ENCODE measurements around the gene LUC7L3. TPM values are rescaled to one million over a fixed set of nuclear protein-coding genes. Genes with fewer than 3 reads are reported as not detected.

LUC7L3 gene
- total RNA-seq, 1 experiment from 2014 or later: 136 TPM

DNA sequence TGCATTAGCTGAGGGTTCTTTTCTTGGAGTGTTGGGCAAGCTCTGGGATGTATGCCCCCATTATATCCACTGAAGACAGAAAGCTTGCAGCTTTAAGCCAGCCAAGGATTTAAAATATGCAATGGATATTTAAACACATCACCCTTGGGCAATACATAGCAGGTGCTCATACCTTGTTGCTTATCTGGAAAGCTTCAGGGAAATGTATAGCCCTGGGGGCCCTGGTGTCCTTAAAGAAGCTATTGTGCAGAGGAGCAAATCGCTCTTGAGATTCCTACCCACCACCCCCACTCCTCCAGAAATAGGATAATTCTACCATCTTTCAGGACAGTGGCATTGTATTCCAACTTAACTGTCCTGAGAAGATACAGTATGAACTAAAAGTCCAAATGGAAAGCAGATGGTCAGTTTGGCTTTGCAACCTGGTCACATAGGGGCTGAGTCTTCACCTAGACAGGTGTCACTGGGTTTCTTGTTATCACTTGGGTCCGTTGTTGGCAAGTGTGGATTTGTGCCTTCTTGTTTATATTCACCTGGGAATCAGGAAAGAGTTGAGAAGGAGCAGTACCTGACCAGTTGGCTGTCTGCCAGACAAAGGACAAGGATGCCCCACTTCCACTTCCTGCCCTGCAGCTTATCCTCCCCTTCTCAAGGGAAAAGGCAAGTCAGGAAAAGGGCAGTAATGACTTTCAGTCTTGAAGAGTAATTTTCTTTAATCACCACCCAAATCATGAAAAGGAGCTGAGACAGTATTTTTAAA is 44.5 kb downstream of the LUC7L3 start:
- H3K4me3 ChIP-seq (ENCODE audit: low read depth in 2 of 2, low read length in 2 of 2): no peak overlapping the region
- ATAC-seq (no peak), DNase-seq (ENCODE audit: low read depth, low spot score) (no peak)
- intact Hi-C loops (cut with micrococcal nuclease; ENCODE audit: unreplicated experiment): no loop called here
- POLR2A ChIA-PET: no interaction called here
- no peaks in the 10 kb centered on the region for H3K36me3 ChIP-seq (ENCODE audit: control insufficient read depth, insufficient read depth, low read length)
- no peaks in the 10 kb centered on the region for H3K27me3 ChIP-seq (ENCODE audit: control insufficient read depth, insufficient read depth, low read length)
- no peaks in the 10 kb centered on the region for H3K4me1 ChIP-seq (ENCODE audit: control insufficient read depth, insufficient read depth, low read length)
- in situ Hi-C loops (cut with HindIII; ENCODE audit: low pct_unique_long_range_greater_than_20kb, low sequenced_read_pairs): no loop called here
- CTCF ChIA-PET: no interaction called here
- TF ChIP-seq, protein P1, sequence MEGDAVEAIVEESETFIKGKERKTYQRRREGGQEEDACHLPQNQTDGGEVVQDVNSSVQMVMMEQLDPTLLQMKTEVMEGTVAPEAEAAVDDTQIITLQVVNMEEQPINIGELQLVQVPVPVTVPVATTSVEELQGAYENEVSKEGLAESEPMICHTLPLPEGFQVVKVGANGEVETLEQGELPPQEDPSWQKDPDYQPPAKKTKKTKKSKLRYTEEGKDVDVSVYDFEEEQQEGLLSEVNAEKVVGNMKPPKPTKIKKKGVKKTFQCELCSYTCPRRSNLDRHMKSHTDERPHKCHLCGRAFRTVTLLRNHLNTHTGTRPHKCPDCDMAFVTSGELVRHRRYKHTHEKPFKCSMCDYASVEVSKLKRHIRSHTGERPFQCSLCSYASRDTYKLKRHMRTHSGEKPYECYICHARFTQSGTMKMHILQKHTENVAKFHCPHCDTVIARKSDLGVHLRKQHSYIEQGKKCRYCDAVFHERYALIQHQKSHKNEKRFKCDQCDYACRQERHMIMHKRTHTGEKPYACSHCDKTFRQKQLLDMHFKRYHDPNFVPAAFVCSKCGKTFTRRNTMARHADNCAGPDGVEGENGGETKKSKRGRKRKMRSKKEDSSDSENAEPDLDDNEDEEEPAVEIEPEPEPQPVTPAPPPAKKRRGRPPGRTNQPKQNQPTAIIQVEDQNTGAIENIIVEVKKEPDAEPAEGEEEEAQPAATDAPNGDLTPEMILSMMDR (IDR thresholded peaks at IDR 0.05): no peak
- TF ChIP-seq SIN3A (IDR thresholded peaks at IDR 0.05; ENCODE audit: borderline replicate concordance, insufficient read depth, low read depth, low read length): no peak
- TF ChIP-seq POLR2AphosphoS5 (IDR thresholded peaks at IDR 0.05; ENCODE audit: low read depth, low read length): no peak
- TF ChIP-seq TCF7L2 (IDR thresholded peaks at IDR 0.05; ENCODE audit: low read depth, low read length): no peak
- TF ChIP-seq, protein P2, sequence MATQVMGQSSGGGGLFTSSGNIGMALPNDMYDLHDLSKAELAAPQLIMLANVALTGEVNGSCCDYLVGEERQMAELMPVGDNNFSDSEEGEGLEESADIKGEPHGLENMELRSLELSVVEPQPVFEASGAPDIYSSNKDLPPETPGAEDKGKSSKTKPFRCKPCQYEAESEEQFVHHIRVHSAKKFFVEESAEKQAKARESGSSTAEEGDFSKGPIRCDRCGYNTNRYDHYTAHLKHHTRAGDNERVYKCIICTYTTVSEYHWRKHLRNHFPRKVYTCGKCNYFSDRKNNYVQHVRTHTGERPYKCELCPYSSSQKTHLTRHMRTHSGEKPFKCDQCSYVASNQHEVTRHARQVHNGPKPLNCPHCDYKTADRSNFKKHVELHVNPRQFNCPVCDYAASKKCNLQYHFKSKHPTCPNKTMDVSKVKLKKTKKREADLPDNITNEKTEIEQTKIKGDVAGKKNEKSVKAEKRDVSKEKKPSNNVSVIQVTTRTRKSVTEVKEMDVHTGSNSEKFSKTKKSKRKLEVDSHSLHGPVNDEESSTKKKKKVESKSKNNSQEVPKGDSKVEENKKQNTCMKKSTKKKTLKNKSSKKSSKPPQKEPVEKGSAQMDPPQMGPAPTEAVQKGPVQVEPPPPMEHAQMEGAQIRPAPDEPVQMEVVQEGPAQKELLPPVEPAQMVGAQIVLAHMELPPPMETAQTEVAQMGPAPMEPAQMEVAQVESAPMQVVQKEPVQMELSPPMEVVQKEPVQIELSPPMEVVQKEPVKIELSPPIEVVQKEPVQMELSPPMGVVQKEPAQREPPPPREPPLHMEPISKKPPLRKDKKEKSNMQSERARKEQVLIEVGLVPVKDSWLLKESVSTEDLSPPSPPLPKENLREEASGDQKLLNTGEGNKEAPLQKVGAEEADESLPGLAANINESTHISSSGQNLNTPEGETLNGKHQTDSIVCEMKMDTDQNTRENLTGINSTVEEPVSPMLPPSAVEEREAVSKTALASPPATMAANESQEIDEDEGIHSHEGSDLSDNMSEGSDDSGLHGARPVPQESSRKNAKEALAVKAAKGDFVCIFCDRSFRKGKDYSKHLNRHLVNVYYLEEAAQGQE (IDR thresholded peaks at IDR 0.05; ENCODE audit: insufficient read depth in 1 of 2, low read depth in 2 of 2, low read length in 1 of 2): no peak
- H3K9me3 ChIP-seq (ENCODE audit: control insufficient read depth, insufficient read depth, low read depth, low read length): no peaks in the 10 kb centered on the region
- H3K27ac ChIP-seq (ENCODE audit: low read length): no peak overlapping the region
- BruUV-seq (replicated peaks): no TSS peak

DNA sequence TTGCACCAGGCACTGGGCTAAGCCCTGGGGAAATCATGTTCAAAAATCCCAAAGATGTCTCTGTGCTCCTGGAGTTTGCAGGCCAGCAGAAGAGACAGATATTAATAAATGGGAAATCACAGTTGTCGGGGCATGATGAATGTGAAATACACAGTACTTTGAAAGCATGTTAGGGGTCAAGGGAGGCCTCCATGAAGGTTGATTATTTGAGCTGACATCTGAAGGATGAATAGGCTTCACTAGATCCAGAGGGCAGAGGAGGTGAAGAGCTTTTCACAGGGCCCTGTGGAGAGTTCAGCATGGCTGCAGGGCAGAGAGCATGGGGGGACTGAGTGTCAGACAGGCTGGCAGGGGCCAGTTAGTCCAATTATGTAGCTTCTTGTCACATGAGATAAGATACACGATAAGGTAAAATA is 45.3 kb downstream of the LUC7L3 start:
- intact Hi-C loops (cut with micrococcal nuclease; ENCODE audit: unreplicated experiment): no loop called here
- H3K9me3 ChIP-seq (ENCODE audit: control insufficient read depth, insufficient read depth, low read depth, low read length): no peaks in the 10 kb centered on the region
- no TSS peak for BruUV-seq (replicated peaks)
- TF ChIP-seq, protein P1 (IDR thresholded peaks at IDR 0.05): no peak
- TF ChIP-seq POLR2AphosphoS5 (IDR thresholded peaks at IDR 0.05; ENCODE audit: low read depth, low read length) (no peak), SIN3A (IDR thresholded peaks at IDR 0.05; ENCODE audit: borderline replicate concordance, insufficient read depth, low read depth, low read length) (no peak), TCF7L2 (IDR thresholded peaks at IDR 0.05; ENCODE audit: low read depth, low read length) (no peak)
- TF ChIP-seq, protein P2 (IDR thresholded peaks at IDR 0.05; ENCODE audit: insufficient read depth in 1 of 2, low read depth in 2 of 2, low read length in 1 of 2): no peak
- no peak overlapping the region for H3K27ac ChIP-seq (ENCODE audit: low read length)
- H3K27me3 ChIP-seq (ENCODE audit: control insufficient read depth, insufficient read depth, low read length): no peaks in the 10 kb centered on the region
- no peak for DNase-seq (ENCODE audit: low read depth, low spot score)
- H3K36me3 ChIP-seq (ENCODE audit: control insufficient read depth, insufficient read depth, low read length): no peaks in the 10 kb centered on the region
- H3K4me3 ChIP-seq (ENCODE audit: low read depth in 2 of 2, low read length in 2 of 2): no peak overlapping the region
- no peaks in the 10 kb centered on the region for H3K4me1 ChIP-seq (ENCODE audit: control insufficient read depth, insufficient read depth, low read length)
- in situ Hi-C loops (cut with HindIII; ENCODE audit: low pct_unique_long_range_greater_than_20kb, low sequenced_read_pairs): no loop called here
- no peak for ATAC-seq
- ChIA-PET POLR2A (interaction anchor here (0.7 kb wide), 1 partner anchor 20 kb away, joined by 3 read pairs; no protein-coding TSS in a partner anchor), CTCF (no interaction called here)

Measured in Panc1 (cell line).